Measurements from ENCODE around the gene HBP1. TPM values are rescaled to one million over a fixed set of nuclear protein-coding genes. Genes with fewer than 3 reads are reported as not detected.

The HBP1 gene
- total and polyA plus RNA-seq, 2 of the 8 experiments (the other 6 are each of a cell fraction or from before 2014, with no cell fraction given): 28.9 to 29.2 TPM

DNA sequence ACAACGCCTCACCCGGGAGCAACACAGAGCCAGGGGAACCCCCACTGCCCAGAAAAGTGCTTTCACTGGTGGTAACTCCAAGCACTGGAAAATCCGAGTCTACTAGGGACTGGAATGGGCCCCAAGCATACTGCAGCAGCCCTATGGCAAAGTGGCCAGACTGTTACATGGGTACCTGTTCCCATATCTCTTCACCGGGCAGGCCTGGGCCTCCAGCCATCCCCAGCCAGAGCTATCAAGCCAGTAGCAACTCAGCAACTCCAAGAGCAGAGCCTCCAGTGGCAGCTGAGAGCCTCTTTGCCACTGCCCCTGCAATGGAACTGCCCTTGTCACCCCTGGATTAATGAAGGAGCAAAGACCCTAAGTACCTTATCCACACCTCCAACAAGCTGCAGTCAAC lies 73.5 kb downstream of the HBP1 start:
- Histone ChIP-seq H3K27me3 (replicated peaks in 1 of 4; ENCODE audit: control insufficient read depth in 3 of 4, extremely low read depth in 1 of 4, insufficient read depth in 3 of 4, low read length in 3 of 4) (peaks cover 0 to 1% (median 0%) of the 10 kb centered on the region in 4 experiments; a peak in 1 of 7 replicates), H3K23ac (ENCODE audit: insufficient read length) (no peak overlapping the region), H3K9ac (replicated peaks in 1 of 4; ENCODE audit: extremely low read depth in 1 of 4, low read depth in 3 of 4, low read length in 3 of 4) (no peak overlapping the region; a peak in 1 of 7 replicates), H3K18ac (ENCODE audit: extremely low read depth, low read length) (no peak overlapping the region), H4K20me1 (replicated peaks in 1 of 2; ENCODE audit: control insufficient read depth in 1 of 2, insufficient read depth in 2 of 2, low read length in 2 of 2) (peaks cover 0 to 3% of the 10 kb centered on the region in 2 experiments), H3K14ac (ENCODE audit: insufficient read length) (no peak overlapping the region), H2BK12ac (ENCODE audit: low read depth, low read length) (no peak overlapping the region), H2BK15ac (ENCODE audit: low read length) (no peak overlapping the region), H2BK20ac (ENCODE audit: low read length) (no peak overlapping the region), H3K9me3 (ENCODE audit: insufficient read depth in 2 of 2, low read depth in 1 of 2, low read length in 1 of 2) (no peaks in the 10 kb centered on the region; a peak in 1 of 4 replicates), H2BK5ac (ENCODE audit: low read depth, low read length) (no peak overlapping the region), H3K4me2 (ENCODE audit: insufficient read depth in 1 of 2, low read depth in 2 of 2, low read length in 2 of 2) (no peak overlapping the region), H3K23me2 (ENCODE audit: low read depth, low read length) (no peaks in the 10 kb centered on the region), H3K36me3 (ENCODE audit: control insufficient read depth in 2 of 4, insufficient read depth in 4 of 4, low read length in 3 of 4) (peaks cover 0 to 2% (median 0%) of the 10 kb centered on the region in 4 experiments; a peak in 2 of 8 replicates), H2AFZ (ENCODE audit: low read length) (no peak overlapping the region), H4K5ac (ENCODE audit: insufficient read length, low read depth, low read length) (no peak overlapping the region), H3K56ac (replicated peaks; ENCODE audit: insufficient read length, low read depth, low read length) (no peak overlapping the region), H3K27ac (ENCODE audit: low read depth, low read length) (no peak overlapping the region), H3K4me1 (replicated peaks in 1 of 4; ENCODE audit: control insufficient read depth in 3 of 4, insufficient read depth in 4 of 4, low read length in 3 of 4) (no peaks in the 10 kb centered on the region), H3K79me1 (ENCODE audit: low read depth, low read length) (no peaks in the 10 kb centered on the region), H4K8ac (ENCODE audit: extremely low read depth, insufficient read depth, low read length) (no peak overlapping the region), H4K91ac (replicated peaks; ENCODE audit: insufficient read length, low read length) (no peak overlapping the region), H3K79me2 (ENCODE audit: control insufficient read depth in 1 of 2, insufficient read depth in 2 of 2, low read length in 2 of 2) (no peaks in the 10 kb centered on the region), H2BK120ac (replicated peaks; ENCODE audit: low read depth, low read length) (no peak overlapping the region), H3K4ac (replicated peaks; ENCODE audit: insufficient read length, low read depth, low read length) (no peak overlapping the region), H2AK5ac (ENCODE audit: low read depth, low read length) (no peak overlapping the region), H3K4me3 (ENCODE audit: extremely low read depth in 1 of 4, insufficient read depth in 2 of 4, low read depth in 3 of 4, low read length in 4 of 4) (no peak overlapping the region)
- ChIA-PET CTCF (ENCODE audit: partially characterized antibody) (interaction anchor here (1.1 kb wide), 1 partner anchor 22 kb away, joined by 4 read pairs; no protein-coding TSS in a partner anchor), POLR2A (ENCODE audit: partially characterized antibody) (interaction anchor here (0.6 kb wide), 1 partner anchor 30 kb away, joined by 3 read pairs; no protein-coding TSS in a partner anchor)
- DNase-seq (ENCODE audit: low read depth in 1 of 2, low spot score in 2 of 2) (no peak), FAIRE-seq (no peak)
- WGBS, 2 experiments (ENCODE audit: extremely low coverage in 1 of 2, insufficient coverage in 1 of 2, insufficient read length in 1 of 2, insufficient replicate concordance in 2 of 2, low coverage in 1 of 2, low lambda C conversion rate in 2 of 2, missing lambda C conversion rate in 1 of 2): 92% methylated on average over 4 of the region's 4 CpGs; no CpG with 5 or more reads in 1 of the 2 experiments
- TF ChIP-seq HDAC6 (IDR thresholded peaks at IDR 0.05; ENCODE audit: low read depth, low read length): no peak
- no peak for TF ChIP-seq TCF12 (IDR thresholded peaks at IDR 0.05; ENCODE audit: low read depth, low read length)
- no peak for TF ChIP-seq RBBP5 (IDR thresholded peaks at IDR 0.05; ENCODE audit: borderline replicate concordance, low read depth, low read length)
- no peak for TF ChIP-seq RXRA (IDR thresholded peaks at IDR 0.05; ENCODE audit: insufficient read depth, low read depth, low read length)
- TF ChIP-seq, protein P1, sequence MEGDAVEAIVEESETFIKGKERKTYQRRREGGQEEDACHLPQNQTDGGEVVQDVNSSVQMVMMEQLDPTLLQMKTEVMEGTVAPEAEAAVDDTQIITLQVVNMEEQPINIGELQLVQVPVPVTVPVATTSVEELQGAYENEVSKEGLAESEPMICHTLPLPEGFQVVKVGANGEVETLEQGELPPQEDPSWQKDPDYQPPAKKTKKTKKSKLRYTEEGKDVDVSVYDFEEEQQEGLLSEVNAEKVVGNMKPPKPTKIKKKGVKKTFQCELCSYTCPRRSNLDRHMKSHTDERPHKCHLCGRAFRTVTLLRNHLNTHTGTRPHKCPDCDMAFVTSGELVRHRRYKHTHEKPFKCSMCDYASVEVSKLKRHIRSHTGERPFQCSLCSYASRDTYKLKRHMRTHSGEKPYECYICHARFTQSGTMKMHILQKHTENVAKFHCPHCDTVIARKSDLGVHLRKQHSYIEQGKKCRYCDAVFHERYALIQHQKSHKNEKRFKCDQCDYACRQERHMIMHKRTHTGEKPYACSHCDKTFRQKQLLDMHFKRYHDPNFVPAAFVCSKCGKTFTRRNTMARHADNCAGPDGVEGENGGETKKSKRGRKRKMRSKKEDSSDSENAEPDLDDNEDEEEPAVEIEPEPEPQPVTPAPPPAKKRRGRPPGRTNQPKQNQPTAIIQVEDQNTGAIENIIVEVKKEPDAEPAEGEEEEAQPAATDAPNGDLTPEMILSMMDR (IDR thresholded peaks at IDR 0.05; ENCODE audit: control extremely low read depth in 1 of 3, insufficient read depth in 1 of 3, low read depth in 1 of 3, low read length in 3 of 3): no peak
- no peak for TF ChIP-seq SP2 (IDR thresholded peaks at IDR 0.05; ENCODE audit: low read length)
- no peak for TF ChIP-seq MAFK (IDR thresholded peaks at IDR 0.05; ENCODE audit: low read depth, low read length)
- no peak for TF ChIP-seq SRF (IDR thresholded peaks at IDR 0.05; ENCODE audit: low read depth, low read length)
- TF ChIP-seq, protein P2, sequence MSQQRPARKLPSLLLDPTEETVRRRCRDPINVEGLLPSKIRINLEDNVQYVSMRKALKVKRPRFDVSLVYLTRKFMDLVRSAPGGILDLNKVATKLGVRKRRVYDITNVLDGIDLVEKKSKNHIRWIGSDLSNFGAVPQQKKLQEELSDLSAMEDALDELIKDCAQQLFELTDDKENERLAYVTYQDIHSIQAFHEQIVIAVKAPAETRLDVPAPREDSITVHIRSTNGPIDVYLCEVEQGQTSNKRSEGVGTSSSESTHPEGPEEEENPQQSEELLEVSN (IDR thresholded peaks at IDR 0.05): no peak
- TF ChIP-seq EZH2 (IDR thresholded peaks at IDR 0.05; ENCODE audit: low read depth, low read length, severe bottlenecking): no peak
- no peak for TF ChIP-seq FOSL1 (IDR thresholded peaks at IDR 0.05; ENCODE audit: insufficient read depth, low read depth, low read length)

All from H1 (cell line).